Neuronal stem cell (in vitro differentiated cells): ENCODE results near the gene MLNR. TPM values are rescaled to one million over a fixed set of nuclear protein-coding genes. Genes with fewer than 3 reads are reported as not detected.
A peak's percentile ranks its signal among the peaks of the same experiment; 100 is the strongest.

ENCODE experiments used
- DNase-seq: peaks from one replicate; pipeline ENCODE4 v3.0.0-alpha.2; 2013; ENCODE audit warnings: low spot score
- H2AFZ ChIP-seq: one replicate; pipeline ENCODE4 v1.6.1; 2013; ENCODE audit warnings: mild to moderate bottlenecking, low read length, inconsistent platforms
- H2AK5ac ChIP-seq: 2 replicates; pipeline ENCODE4 v1.6.1; 2013; ENCODE audit warnings: low read depth, mild to moderate bottlenecking, inconsistent platforms, low read length, moderate library complexity, mixed read lengths
- H2BK120ac ChIP-seq: 2 replicates; pipeline ENCODE4 v1.6.1; 2013; ENCODE audit warnings: low read depth, mild to moderate bottlenecking, inconsistent platforms, low read length, moderate library complexity, mixed read lengths
- H2BK12ac ChIP-seq: one replicate; pipeline ENCODE4 v1.6.1; 2013; ENCODE audit warnings: low read length, inconsistent platforms
- H2BK15ac ChIP-seq: 2 replicates; pipeline ENCODE4 v1.6.1; 2013; ENCODE audit warnings: mild to moderate bottlenecking, low read length, inconsistent platforms, mixed read lengths
- H2BK5ac ChIP-seq: one replicate; pipeline ENCODE4 v1.6.1; 2013; ENCODE audit warnings: inconsistent platforms, mild to moderate bottlenecking, low read length, moderate library complexity
- H3K14ac ChIP-seq: one replicate; pipeline ENCODE4 v1.6.1; 2013; ENCODE audit warnings: low read length, inconsistent platforms
- H3K18ac ChIP-seq: 2 replicates; pipeline ENCODE4 v1.6.1; 2013; ENCODE audit warnings: low read length, inconsistent platforms
- H3K23ac ChIP-seq: 2 replicates; pipeline ENCODE4 v1.6.1; 2013; ENCODE audit warnings: low read depth, mild to moderate bottlenecking, mixed read lengths, low read length, inconsistent platforms; ENCODE audit not compliant: poor library complexity
- H3K27ac ChIP-seq: replicated peaks from 3 replicates; pipeline ENCODE4 v1.5.1; 2013; ENCODE audit warnings: low read length, inconsistent platforms
- H3K27me3 ChIP-seq, 3 experiments: 2 replicates each; pipeline ENCODE4 v1.6.1; 2013; ENCODE audit warnings: low read length in 3 of 3, mild to moderate bottlenecking in 2 of 3, inconsistent platforms in 1 of 3, low read depth in 1 of 3, mixed read lengths in 1 of 3, moderate library complexity in 1 of 3; ENCODE audit not compliant: control insufficient read depth in 3 of 3, insufficient read depth in 3 of 3
- H3K36me3 ChIP-seq, 2 donors: replicated peaks in 1 of 2; 2 replicates each; pipeline ENCODE4 v1.6.1; 2013; ENCODE audit warnings: low read length in 2 of 2; ENCODE audit not compliant: control insufficient read depth in 2 of 2, insufficient read depth in 2 of 2
- H3K4ac ChIP-seq: 2 replicates; pipeline ENCODE4 v1.6.1; 2013; ENCODE audit warnings: inconsistent platforms, mild to moderate bottlenecking, low read length, moderate library complexity
- H3K4me1 ChIP-seq, 2 donors: 1 replicate in 1 of 2; 2 replicates in 1 of 2; pipeline ENCODE4 v1.6.1; 2013; ENCODE audit warnings: low read length in 2 of 2, low read depth in 1 of 2; ENCODE audit not compliant: control insufficient read depth in 2 of 2, insufficient read depth in 1 of 2
- H3K4me2 ChIP-seq: one replicate; pipeline ENCODE4 v1.6.1; 2013; ENCODE audit warnings: mild to moderate bottlenecking, low read length, inconsistent platforms; ENCODE audit not compliant: insufficient read depth, poor library complexity, severe bottlenecking
- H3K4me3 ChIP-seq, 2 donors: 2 replicates each; pipeline ENCODE4 v1.5.1; 2013; ENCODE audit warnings: low read length in 2 of 2, mild to moderate bottlenecking in 2 of 2, inconsistent platforms in 1 of 2, moderate library complexity in 1 of 2
- H3K79me1 ChIP-seq: one replicate; pipeline ENCODE4 v1.6.1; 2013; ENCODE audit warnings: low read depth, mild to moderate bottlenecking, inconsistent platforms, low read length, moderate library complexity
- H3K9ac ChIP-seq: one replicate; pipeline ENCODE4 v1.6.1; 2013; ENCODE audit warnings: mild to moderate bottlenecking, low read depth, low read length, inconsistent platforms; ENCODE audit not compliant: poor library complexity
- H3K9me3 ChIP-seq, 2 donors: replicated peaks in 1 of 2; 2 replicates each; pipeline versions ENCODE3 to v1.6.1; 2013; ENCODE audit warnings: low read length in 2 of 2, mild to moderate bottlenecking in 2 of 2, inconsistent platforms in 1 of 2, low read depth in 1 of 2, mixed read lengths in 1 of 2, moderate library complexity in 1 of 2; ENCODE audit not compliant: control insufficient read depth in 2 of 2, insufficient read depth in 1 of 2
- H4K8ac ChIP-seq: one replicate; pipeline ENCODE4 v1.6.1; 2013; ENCODE audit warnings: low read depth, mild to moderate bottlenecking, inconsistent platforms, low read length, moderate library complexity
- H4K91ac ChIP-seq: one replicate; pipeline ENCODE4 v1.6.1; 2013; ENCODE audit warnings: low read length, low read depth, mild to moderate bottlenecking, inconsistent platforms; ENCODE audit not compliant: poor library complexity
- WGBS, 2 donors: extraction: QIAGEN DNeasy Blood & Tissue Kit; methylation state at CpG; one replicate each; pipeline ENCODE4 v1.1.7; 2013; ENCODE audit warnings: missing lambda C conversion rate in 2 of 2, mixed read lengths in 1 of 2; ENCODE audit not compliant: insufficient read length in 2 of 2, insufficient replicate concordance in 1 of 2; ENCODE audit errors: extremely low coverage in 2 of 2; 5-methylcytosine and 5-hydroxymethylcytosine counted together
- polyA plus RNA-seq, 2 experiments: library from polyadenylated mRNA; stranded (reverse); fragments of 200-250 nt; gene quantifications; one replicate each; pipeline ENCODE4 v1.2.3, GENCODE V29; 2013

The MLNR gene
- not detected for polyA plus RNA-seq (2013, experiment 1 of 2)
- not detected for polyA plus RNA-seq (2013, experiment 2 of 2)

- H3K36me3 ChIP-seq = no peaks in the 10 kb centered on the region
- peaks cover 0 to 6% of the 10 kb centered on the region in 2 donors for H3K4me1 ChIP-seq
- H3K27me3 ChIP-seq = peaks cover 28 to 78% (median 62%) of the 10 kb centered on the region in 3 experiments
- no peak within 1 kb of the TSS for H4K8ac ChIP-seq
- H2AK5ac ChIP-seq = no peak within 1 kb of the TSS
- WGBS, 2 donors = no CpG with 5 or more reads among the region's 111 CpGs
- peak within 1 kb of the TSS; percentile 89 for H3K23ac ChIP-seq
- H3K9ac ChIP-seq = peak within 1 kb of the TSS; percentile 73
- H2BK15ac ChIP-seq = no peak within 1 kb of the TSS
- H3K18ac ChIP-seq = peak within 1 kb of the TSS; percentile 84
- peaks cover 2 to 19% of the 10 kb centered on the region in 2 donors for H3K9me3 ChIP-seq
- H2BK12ac ChIP-seq = no peak within 1 kb of the TSS
- H3K4me3 ChIP-seq = peak within 1 kb of the TSS; percentile 37 to 79
- no peak within 1 kb of the TSS for H2BK5ac ChIP-seq
- peak within 1 kb of the TSS; percentile 60 for H3K4me2 ChIP-seq
- H4K91ac ChIP-seq = no peak within 1 kb of the TSS
- peak within 1 kb of the TSS; percentile 95 for H2AFZ ChIP-seq
- DNase-seq = peak; percentile 35
- H3K4ac ChIP-seq = no peak within 1 kb of the TSS
- H3K27ac ChIP-seq = no peak within 1 kb of the TSS
- peak within 1 kb of the TSS; percentile 23 for H3K14ac ChIP-seq
- no peak within 1 kb of the TSS for H2BK120ac ChIP-seq
- no peaks in the 10 kb centered on the region for H3K79me1 ChIP-seq
Observed at GRCh38 chr13:49220036-49220855, at the start of gene MLNR. TSS of gene MLNR (plus strand) at chr13:49220338. CDS start at chr13:49220338, 0 bp downstream.

- Histone ChIP-seq H4K8ac (no peak overlapping the region), H4K91ac (no peak overlapping the region), H3K4me2 (no peak overlapping the region), H3K36me3 (peaks cover 5 to 96% of the 10 kb centered on the region in 2 donors), H3K4me3 (no peak overlapping the region), H2BK5ac (no peak overlapping the region), H2BK12ac (no peak overlapping the region), H3K27ac (no peak overlapping the region), H3K9me3 (peaks cover 0 to 3% of the 10 kb centered on the region in 2 donors), H3K4ac (no peak overlapping the region), H2BK120ac (no peak overlapping the region), H3K23ac (no peak overlapping the region), H2AFZ (no peak overlapping the region), H3K18ac (no peak overlapping the region), H3K27me3 (no peaks in the 10 kb centered on the region), H3K79me1 (peaks cover 2% of the 10 kb centered on the region), H3K14ac (no peak overlapping the region), H2AK5ac (no peak overlapping the region), H3K4me1 (no peaks in the 10 kb centered on the region), H2BK15ac (no peak overlapping the region), H3K9ac (no peak overlapping the region)
- no peak for DNase-seq
Observed at GRCh38 chr13:49171359-49171758, 48.8 kb upstream of the MLNR start.

- Histone ChIP-seq H3K36me3 (peaks cover 4 to 98% of the 10 kb centered on the region in 2 donors), H2BK120ac (no peak overlapping the region), H2AFZ (no peak overlapping the region), H3K27ac (no peak overlapping the region), H3K4me2 (no peak overlapping the region), H2BK15ac (no peak overlapping the region), H3K27me3 (no peaks in the 10 kb centered on the region), H4K91ac (no peak overlapping the region), H3K9me3 (no peaks in the 10 kb centered on the region), H2BK12ac (no peak overlapping the region), H3K23ac (no peak overlapping the region), H4K8ac (no peak overlapping the region), H3K9ac (no peak overlapping the region), H2BK5ac (no peak overlapping the region), H3K14ac (no peak overlapping the region), H3K4ac (no peak overlapping the region), H3K4me3 (no peak overlapping the region), H3K79me1 (no peaks in the 10 kb centered on the region), H3K18ac (no peak overlapping the region), H3K4me1 (no peaks in the 10 kb centered on the region), H2AK5ac (no peak overlapping the region)
- WGBS, 2 donors = no CpG with 5 or more reads among the region's 1 CpG
- no peak for DNase-seq
Observed at GRCh38 chr13:49183672-49184325, 36.3 kb upstream of the MLNR start.

- no peak overlapping the region for H3K4me3 ChIP-seq
Observed at GRCh38 chr13:49184621-49185020, 35.5 kb upstream of the MLNR start.

More at GRCh38 chr13:49184621-49185020, 35.5 kb upstream of the MLNR start:
- Histone ChIP-seq H2BK120ac (no peak overlapping the region), H3K27me3 (no peaks in the 10 kb centered on the region), H3K9me3 (no peaks in the 10 kb centered on the region), H3K36me3 (peaks cover 4 to 98% of the 10 kb centered on the region in 2 donors), H2BK5ac (no peak overlapping the region), H3K9ac (no peak overlapping the region), H3K23ac (no peak overlapping the region), H2AFZ (no peak overlapping the region), H3K14ac (no peak overlapping the region), H2AK5ac (no peak overlapping the region), H3K27ac (no peak overlapping the region), H3K18ac (no peak overlapping the region), H4K8ac (no peak overlapping the region), H3K4me2 (no peak overlapping the region), H3K4ac (no peak overlapping the region), H2BK15ac (no peak overlapping the region), H4K91ac (no peak overlapping the region), H3K4me1 (no peaks in the 10 kb centered on the region), H3K79me1 (no peaks in the 10 kb centered on the region), H2BK12ac (no peak overlapping the region)
- no CpG with 5 or more reads among the region's 4 CpGs for WGBS, 2 donors
- DNase-seq = no peak
